Neutrophil (primary cell): ENCODE data around the gene SYCN.

Experiments used
- H3K27ac ChIP-seq: fragments of 200-600 bp; sonication (generic); 2 replicates; pipeline ENCODE4 v1.5.1; 2016; ENCODE audit warnings: mild to moderate bottlenecking, moderate library complexity
- H3K27me3 ChIP-seq: fragments of 200-600 bp; sonication (generic); 2 replicates; pipeline ENCODE4 v1.6.0; 2016; ENCODE audit warnings: mild to moderate bottlenecking
- H3K36me3 ChIP-seq: fragments of 200-600 bp; sonication (generic); 2 replicates; pipeline ENCODE4 v1.5.1; 2017
- H3K4me1 ChIP-seq, 2 experiments: fragments of 200-600 bp in 1 of 2; sonication (generic) in 1 of 2; 1 replicate in 1 of 2; 2 replicates in 1 of 2; pipeline versions ENCODE4 v1.5.1 to v1.6.1; 2013 to 2016; ENCODE audit warnings: low read depth in 1 of 2, low read length in 1 of 2, mild to moderate bottlenecking in 1 of 2, moderate library complexity in 1 of 2; ENCODE audit not compliant: control insufficient read depth in 1 of 2, insufficient read depth in 1 of 2
- H3K4me3 ChIP-seq, 2 experiments: fragments of 200-600 bp in 1 of 2; sonication (generic) in 1 of 2; 1 replicate in 1 of 2; 2 replicates in 1 of 2; pipeline ENCODE4 v1.5.1; 2013 to 2016; ENCODE audit warnings: low read depth in 1 of 2, low read length in 1 of 2, mild to moderate bottlenecking in 1 of 2, moderate library complexity in 1 of 2
- H3K9me3 ChIP-seq: fragments of 200-600 bp; sonication (generic); 2 replicates; pipeline ENCODE4 v1.5.1; 2016
- CTCF ChIP-seq: fragments of 200-600 bp; sonication (generic); IDR thresholded peaks from 2 replicates; pipeline ENCODE4 v1.5.1; 2016; ENCODE audit warnings: antibody characterized with exemption

The SYCN gene

GRCh38 chr19:39188960-39189359 is 15.1 kb downstream of the SYCN start:
- Histone ChIP-seq H3K9me3 (no peaks in the 10 kb centered on the region), H3K4me3 (no peak overlapping the region), H3K27me3 (peaks cover 21% of the 10 kb centered on the region), H3K36me3 (no peaks in the 10 kb centered on the region), H3K27ac (no peak overlapping the region), H3K4me1 (no peaks in the 10 kb centered on the region)
- TF ChIP-seq CTCF, result no peak

- Histone ChIP-seq H3K27ac (no peak overlapping the region), H3K27me3 (peaks cover 12% of the 10 kb centered on the region), H3K36me3 (no peaks in the 10 kb centered on the region), H3K4me3 (no peak overlapping the region), H3K4me1 (no peaks in the 10 kb centered on the region), H3K9me3 (no peaks in the 10 kb centered on the region)
- peak; percentile 3 for TF ChIP-seq CTCF
Measured at GRCh38 chr19:39187552-39187943, 16.5 kb downstream of the SYCN start.

GRCh38 chr19:39186391-39186790 is 17.7 kb downstream of the SYCN start:
- Histone ChIP-seq H3K4me1 (no peaks in the 10 kb centered on the region), H3K4me3 (no peak overlapping the region), H3K27me3 (peaks cover 12% of the 10 kb centered on the region)

GRCh38 chr19:39183104-39183503 is 21.0 kb downstream of the SYCN start:
- Histone ChIP-seq H3K4me1 (no peaks in the 10 kb centered on the region), H3K27me3 (no peaks in the 10 kb centered on the region), H3K4me3 (no peak overlapping the region), H3K27ac (no peak overlapping the region), H3K36me3 (peaks cover 19% of the 10 kb centered on the region), H3K9me3 (no peaks in the 10 kb centered on the region)
- TF ChIP-seq CTCF, result no peak

More at GRCh38 chr19:39186391-39186790, 17.7 kb downstream of the SYCN start:
- Histone ChIP-seq H3K9me3 (no peaks in the 10 kb centered on the region), H3K27ac (no peak overlapping the region), H3K36me3 (no peaks in the 10 kb centered on the region)
- no peak for TF ChIP-seq CTCF

GRCh38 chr19:39182174-39182505 is 21.9 kb downstream of the SYCN start:
- no peak overlapping the region for H3K27ac ChIP-seq
- TF ChIP-seq CTCF, result no peak
- no peaks in the 10 kb centered on the region for H3K9me3 ChIP-seq
- H3K36me3 ChIP-seq, result peaks cover 28% of the 10 kb centered on the region
- H3K4me3 ChIP-seq, result no peak overlapping the region
- H3K4me1 ChIP-seq, result no peaks in the 10 kb centered on the region
- no peaks in the 10 kb centered on the region for H3K27me3 ChIP-seq
